Measurements from ENCODE around the gene MRPS11. TPM values are rescaled to one million over a fixed set of nuclear protein-coding genes. Genes with fewer than 3 reads are reported as not detected.

Gene MRPS11
- polyA plus RNA-seq, 1 donor from 2014 or later, result 57.5 TPM

DNA sequence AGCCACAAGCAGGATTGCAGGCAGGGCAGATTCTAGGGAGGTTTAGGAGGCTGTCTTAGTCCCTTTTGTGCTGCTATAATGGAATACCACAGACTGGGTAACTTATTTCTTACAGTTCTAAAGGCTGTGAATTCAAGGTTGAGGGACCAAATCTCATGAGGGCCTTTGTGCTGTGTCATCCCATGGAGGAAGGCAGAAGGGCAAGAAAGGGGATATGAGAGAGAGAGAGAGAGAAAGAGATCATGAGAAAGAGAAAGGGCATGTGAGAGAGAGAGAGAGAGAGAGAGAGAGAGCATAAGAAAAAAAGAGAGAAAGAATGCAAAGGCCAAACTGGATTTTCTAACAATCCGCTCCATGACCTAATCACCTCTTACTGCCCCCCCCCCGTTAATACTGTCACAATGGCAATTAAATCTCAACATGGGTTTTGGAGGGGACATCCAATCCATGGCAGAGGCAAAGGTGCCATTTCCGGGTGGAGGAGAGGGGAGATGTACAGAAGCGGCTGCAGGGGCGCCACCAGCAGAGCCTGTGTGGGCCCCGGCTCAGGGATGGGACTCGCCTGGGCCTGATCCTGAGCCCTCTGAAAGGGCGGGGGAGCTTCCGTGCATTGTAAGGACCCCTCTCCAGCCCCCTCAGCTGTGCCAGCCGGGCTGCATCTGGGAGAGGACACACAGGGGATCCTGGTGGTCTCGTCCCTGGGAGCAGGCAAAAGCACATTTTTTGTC, 20.5 kb downstream of the MRPS11 start:
- Histone ChIP-seq H3K4me2 (ENCODE audit: low read length) (no peak overlapping the region), H3K36me3 (ENCODE audit: insufficient read depth, low read length) (no peaks in the 10 kb centered on the region), H3F3A (ENCODE audit: insufficient read depth, low read length, poor library complexity, severe bottlenecking) (no peaks in the 10 kb centered on the region), H3K4me3 (ENCODE audit: low read length) (no peak overlapping the region), H3K9ac (ENCODE audit: low read length) (no peak overlapping the region), H2AFZ (ENCODE audit: low read depth, low read length) (no peak overlapping the region), H3K9me3 (ENCODE audit: low read length) (no peaks in the 10 kb centered on the region), H3K79me2 (replicated peaks; ENCODE audit: insufficient read depth, low read length) (no peaks in the 10 kb centered on the region), H3K27me3 (ENCODE audit: insufficient read depth, low read depth, low read length) (no peaks in the 10 kb centered on the region), H3K9me2 (ENCODE audit: insufficient read depth, low read length) (no peaks in the 10 kb centered on the region), H4K20me1 (ENCODE audit: insufficient read depth) (no peaks in the 10 kb centered on the region), H3K27ac (ENCODE audit: low read length) (no peak overlapping the region)
- TF ChIP-seq SMC3 (conservative IDR thresholded peaks at IDR 0.05; ENCODE audit: poor library complexity), result no peak
- TF ChIP-seq, protein P1, sequence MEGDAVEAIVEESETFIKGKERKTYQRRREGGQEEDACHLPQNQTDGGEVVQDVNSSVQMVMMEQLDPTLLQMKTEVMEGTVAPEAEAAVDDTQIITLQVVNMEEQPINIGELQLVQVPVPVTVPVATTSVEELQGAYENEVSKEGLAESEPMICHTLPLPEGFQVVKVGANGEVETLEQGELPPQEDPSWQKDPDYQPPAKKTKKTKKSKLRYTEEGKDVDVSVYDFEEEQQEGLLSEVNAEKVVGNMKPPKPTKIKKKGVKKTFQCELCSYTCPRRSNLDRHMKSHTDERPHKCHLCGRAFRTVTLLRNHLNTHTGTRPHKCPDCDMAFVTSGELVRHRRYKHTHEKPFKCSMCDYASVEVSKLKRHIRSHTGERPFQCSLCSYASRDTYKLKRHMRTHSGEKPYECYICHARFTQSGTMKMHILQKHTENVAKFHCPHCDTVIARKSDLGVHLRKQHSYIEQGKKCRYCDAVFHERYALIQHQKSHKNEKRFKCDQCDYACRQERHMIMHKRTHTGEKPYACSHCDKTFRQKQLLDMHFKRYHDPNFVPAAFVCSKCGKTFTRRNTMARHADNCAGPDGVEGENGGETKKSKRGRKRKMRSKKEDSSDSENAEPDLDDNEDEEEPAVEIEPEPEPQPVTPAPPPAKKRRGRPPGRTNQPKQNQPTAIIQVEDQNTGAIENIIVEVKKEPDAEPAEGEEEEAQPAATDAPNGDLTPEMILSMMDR (IDR thresholded peaks at IDR 0.05; ENCODE audit: poor library complexity, severe bottlenecking), result no peak
- no peak for TF ChIP-seq EP300 (conservative IDR thresholded peaks at IDR 0.05; ENCODE audit: poor library complexity, severe bottlenecking)
- no peak for TF ChIP-seq EZH2 (IDR thresholded peaks at IDR 0.05; ENCODE audit: borderline replicate concordance, insufficient read depth, low read length, poor library complexity, severe bottlenecking)

DNA sequence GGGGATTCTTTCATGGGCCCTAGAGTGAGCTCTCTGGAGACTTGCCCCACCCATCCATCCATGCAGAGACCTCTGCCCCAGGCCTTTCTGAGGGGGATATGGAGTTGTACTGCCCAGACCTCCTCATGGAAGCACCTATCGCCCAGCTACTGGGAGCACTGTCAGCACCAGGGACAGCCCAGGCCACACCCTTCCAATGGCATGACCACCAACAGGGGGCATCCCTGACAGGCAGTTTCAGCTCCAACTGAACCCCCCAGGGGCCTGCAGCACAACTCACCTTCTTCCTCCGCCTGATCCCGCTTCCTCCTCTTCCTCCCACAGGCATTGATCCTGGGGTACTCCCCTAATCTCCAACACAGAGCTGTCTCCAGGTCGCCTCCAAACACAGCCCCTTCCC, 21.8 kb downstream of the MRPS11 start:
- Histone ChIP-seq H3K27ac (ENCODE audit: low read length) (no peak overlapping the region), H3K27me3 (ENCODE audit: insufficient read depth, low read depth, low read length) (no peaks in the 10 kb centered on the region), H4K20me1 (ENCODE audit: insufficient read depth) (no peaks in the 10 kb centered on the region), H3K9ac (ENCODE audit: low read length) (no peak overlapping the region), H3K4me3 (ENCODE audit: low read length) (no peak overlapping the region), H3K9me2 (ENCODE audit: insufficient read depth, low read length) (no peaks in the 10 kb centered on the region), H3F3A (ENCODE audit: insufficient read depth, low read length, poor library complexity, severe bottlenecking) (no peaks in the 10 kb centered on the region), H3K79me2 (replicated peaks; ENCODE audit: insufficient read depth, low read length) (no peaks in the 10 kb centered on the region), H2AFZ (ENCODE audit: low read depth, low read length) (no peak overlapping the region), H3K9me3 (ENCODE audit: low read length) (no peaks in the 10 kb centered on the region), H3K4me2 (ENCODE audit: low read length) (no peak overlapping the region), H3K36me3 (ENCODE audit: insufficient read depth, low read length) (no peaks in the 10 kb centered on the region)
- TF ChIP-seq TAF1 (IDR thresholded peaks at IDR 0.05; ENCODE audit: low read depth), result no peak
- TF ChIP-seq RAD21 (conservative IDR thresholded peaks at IDR 0.05), result no peak
- TF ChIP-seq, protein P1 (IDR thresholded peaks at IDR 0.05; ENCODE audit: poor library complexity, severe bottlenecking), result no peak
- no peak for TF ChIP-seq REST (IDR thresholded peaks at IDR 0.05; ENCODE audit: borderline replicate concordance)
- TF ChIP-seq SMC3 (conservative IDR thresholded peaks at IDR 0.05; ENCODE audit: poor library complexity), result no peak
- TF ChIP-seq EP300 (conservative IDR thresholded peaks at IDR 0.05; ENCODE audit: poor library complexity, severe bottlenecking), result no peak
- no peak for TF ChIP-seq POLR2AphosphoS5 (IDR thresholded peaks at IDR 0.05)
- no peak for TF ChIP-seq EZH2 (IDR thresholded peaks at IDR 0.05; ENCODE audit: borderline replicate concordance, insufficient read depth, low read length, poor library complexity, severe bottlenecking)
- no peak for TF ChIP-seq MXI1 (conservative IDR thresholded peaks at IDR 0.05; ENCODE audit: poor library complexity, severe bottlenecking)

All from neural cell (in vitro differentiated cells).